Activated CD4-positive, alpha-beta memory T cell treated with anti-CD3 and anti-CD28 coated beads, Interleukin-2, amount 10 ng/mL, durations not matched to agents 7 days and 5 days (primary cell): Measurements from ENCODE around the gene GANAB. TPM values are rescaled to one million over a fixed set of nuclear protein-coding genes. Genes with fewer than 3 reads are reported as not detected.
"Not testable (repeated sequence)": the region's sequence is repeated elsewhere in the genome, so short reads cannot be mapped to it uniquely, and the experiment has no call there.

Experiments used
- CTCF ChIA-PET: fragments of 350-600 bp; sonication (Branson Sonifier 250); formaldehyde crosslinking; loops from one replicate; lab custom pipeline; 2021; ENCODE audit warnings: antibody characterized with exemption, inconsistent platforms; lab: Charles Lee
- POLR2A ChIA-PET: fragments of 350-600 bp; sonication (Branson Sonifier 250); formaldehyde crosslinking; loops from one replicate; lab custom pipeline; 2021; ENCODE audit warnings: antibody characterized with exemption; lab: Charles Lee
- DNase-seq: peaks from one replicate; pipeline ENCODE4 v3.0.0-alpha.2; 2020
- H3K27ac Mint-ChIP-seq: one replicate; pipeline ENCODE4 v1.8.0; 2021; ENCODE audit warnings: mild to moderate bottlenecking, mixed read lengths
- H3K27me3 Mint-ChIP-seq: one replicate; pipeline ENCODE4 v1.8.0; 2021; ENCODE audit warnings: mixed read lengths
- H3K36me3 Mint-ChIP-seq: one replicate; pipeline ENCODE4 v1.8.0; 2021; ENCODE audit warnings: low read depth, mixed read lengths
- H3K4me1 Mint-ChIP-seq: one replicate; pipeline ENCODE4 v1.8.0; 2021; ENCODE audit warnings: mixed read lengths
- H3K4me3 Mint-ChIP-seq: one replicate; pipeline ENCODE4 v1.8.0; 2021; ENCODE audit warnings: mild to moderate bottlenecking, mixed read lengths
- H3K9me3 Mint-ChIP-seq: one replicate; pipeline ENCODE4 v1.8.0; 2021; ENCODE audit warnings: mixed read lengths
- total RNA-seq, 2 experiments: library from RNA; stranded (reverse); gene quantifications; one replicate each; pipeline ENCODE4 v1.2.3, GENCODE V29; 2021

The GANAB gene
- 100 to 1,000 TPM; 278 to 284 TPM for total RNA-seq

- Mint-ChIP-seq H3K27me3 (no peaks in the 10 kb centered on the region), H3K4me3 (peak within 1 kb of the TSS; percentile 99), H3K9me3 (no peaks in the 10 kb centered on the region), H3K4me1 (peaks cover 47% of the 10 kb centered on the region), H3K36me3 (peaks cover 38% of the 10 kb centered on the region), H3K27ac (peak within 1 kb of the TSS; percentile 94)
- peak; percentile 99 for DNase-seq
- POLR2A ChIA-PET = interaction anchor here (0.6 to 12.3 kb wide), 30 partner anchors 9 to 245 kb away, joined by 3 to 192 read pairs (median 5); partner anchors contain the start of genes B3GAT3, BSCL2, C11orf98 and CSKMT
- CTCF ChIA-PET = interaction anchor here (0.6 to 2.9 kb wide), 5 partner anchors 48 to 206 kb away, joined by 4 to 9 read pairs (median 5); partner anchors contain the start of gene TUT1
Observed at GRCh38 chr11:62645946-62646824, at the start of gene GANAB. GANAB (minus strand) TSS chr11:62646613; CDS start chr11:62646599, 14 bp downstream.

GRCh38 chr11:62694455-62695167, 48.2 kb upstream of the GANAB start:
- ChIA-PET POLR2A (interaction anchor here (0.6 to 3.4 kb wide), 8 partner anchors 14 to 187 kb away, joined by 3 to 15 read pairs (median 6); partner anchors contain the start of genes C11orf98, CSKMT, INTS5 and LBHD1), CTCF (interaction anchor here (0.6 to 3.7 kb wide), 37 partner anchors 8 to 699 kb away, joined by 3 to 32 read pairs (median 6); partner anchors contain the start of genes B3GAT3, C11orf98, CSKMT and GANAB)
- H3K4me3 Mint-ChIP-seq = no peak overlapping the region
- H3K27me3 Mint-ChIP-seq = no peaks in the 10 kb centered on the region
- peak; percentile 79 for DNase-seq
- peaks cover 7% of the 10 kb centered on the region for H3K4me1 Mint-ChIP-seq
- H3K36me3 Mint-ChIP-seq = peaks cover 33% of the 10 kb centered on the region
- no peaks in the 10 kb centered on the region for H3K9me3 Mint-ChIP-seq
- no peak overlapping the region for H3K27ac Mint-ChIP-seq

GRCh38 chr11:62693624-62694023, 47.2 kb upstream of the GANAB start:
- POLR2A ChIA-PET = interaction anchor here (1.0 to 3.4 kb wide), 8 partner anchors 14 to 146 kb away, joined by 3 to 15 read pairs (median 6); partner anchors contain the start of genes C11orf98, CSKMT, INTS5 and LBHD1
- CTCF ChIA-PET = interaction anchor here (0.7 to 3.7 kb wide), 22 partner anchors 9 to 312 kb away, joined by 3 to 32 read pairs (median 6); partner anchors contain the start of genes B3GAT3, C11orf98, CSKMT and GANAB
- H3K9me3 Mint-ChIP-seq, H3K27ac Mint-ChIP-seq, H3K4me1 Mint-ChIP-seq, H3K4me3 Mint-ChIP-seq, H3K27me3 Mint-ChIP-seq, DNase-seq: not testable (repeated sequence)
- H3K36me3 Mint-ChIP-seq = peaks cover 33% of the 10 kb centered on the region

- H3K27me3 Mint-ChIP-seq = peaks cover 4% of the 10 kb centered on the region
- H3K9me3 Mint-ChIP-seq = no peaks in the 10 kb centered on the region
- ChIA-PET POLR2A (interaction anchor here (0.9 to 1.5 kb wide), 7 partner anchors 9 to 116 kb away, joined by 3 to 6 read pairs (median 4); partner anchors contain the start of genes C11orf98, CSKMT, EEF1G and HNRNPUL2), CTCF (interaction anchor here (0.6 to 1.9 kb wide), 3 partner anchors 9 to 265 kb away, joined by 3 to 10 read pairs (median 4); no protein-coding TSS in a partner anchor)
- no peak for DNase-seq
- H3K36me3 Mint-ChIP-seq = peaks cover 29% of the 10 kb centered on the region
- no peak within 1 kb of the TSS for H3K4me3 Mint-ChIP-seq
- no peak within 1 kb of the TSS for H3K27ac Mint-ChIP-seq
- peaks cover 3% of the 10 kb centered on the region for H3K4me1 Mint-ChIP-seq
Observed at GRCh38 chr11:62689421-62690183, 43.2 kb upstream of the GANAB start, which contains the start of gene LRRN4CL. LRRN4CL (minus strand) TSS chr11:62689530; CDS start chr11:62688508, 1,022 bp downstream.

GRCh38 chr11:62688491-62688890, 42.1 kb upstream of the GANAB start:
- Mint-ChIP-seq H3K9me3 (no peaks in the 10 kb centered on the region), H3K36me3 (peaks cover 25% of the 10 kb centered on the region), H3K4me3 (no peak overlapping the region), H3K27ac (no peak overlapping the region), H3K4me1 (no peaks in the 10 kb centered on the region), H3K27me3 (peaks cover 4% of the 10 kb centered on the region)
- ChIA-PET CTCF (interaction anchor here (0.6 to 1.7 kb wide), 2 partner anchors 177 to 263 kb away, joined by 4 read pairs; no protein-coding TSS in a partner anchor), POLR2A (interaction anchor here (0.9 kb wide), 1 partner anchor 65 kb away, joined by 3 read pairs; the partner anchor contains the start of gene ZBTB3)
- no peak for DNase-seq

GRCh38 chr11:62687508-62688396, 41.3 kb upstream of the GANAB start:
- Mint-ChIP-seq H3K9me3 (no peaks in the 10 kb centered on the region), H3K36me3 (peaks cover 22% of the 10 kb centered on the region), H3K27me3 (peaks cover 4% of the 10 kb centered on the region), H3K4me1 (no peaks in the 10 kb centered on the region), H3K4me3 (no peak overlapping the region), H3K27ac (no peak overlapping the region)
- DNase-seq = no peak
- ChIA-PET CTCF (no interaction called here), POLR2A (no interaction called here)

GRCh38 chr11:62682518-62682917, 36.1 kb upstream of the GANAB start:
- DNase-seq = no peak
- ChIA-PET CTCF (no interaction called here), POLR2A (interaction anchor here (1.6 to 3.1 kb wide), 2 partner anchors 9 to 10 kb away, joined by 6 to 30 read pairs; partner anchors contain the start of genes LBHD1 and UQCC3)
- Mint-ChIP-seq H3K4me1 (peaks cover 23% of the 10 kb centered on the region), H3K27ac (no peak overlapping the region), H3K27me3 (no peaks in the 10 kb centered on the region), H3K36me3 (peaks cover 12% of the 10 kb centered on the region), H3K9me3 (no peaks in the 10 kb centered on the region), H3K4me3 (no peak overlapping the region)

- peak overlapping the region; percentile 69 for H3K27ac Mint-ChIP-seq
- H3K27me3 Mint-ChIP-seq = no peaks in the 10 kb centered on the region
- H3K4me1 Mint-ChIP-seq = peaks cover 37% of the 10 kb centered on the region
- H3K36me3 Mint-ChIP-seq = peaks cover 23% of the 10 kb centered on the region
- no peaks in the 10 kb centered on the region for H3K9me3 Mint-ChIP-seq
- H3K4me3 Mint-ChIP-seq = peak overlapping the region; percentile 58
- ChIA-PET POLR2A (interaction anchor here (0.5 to 6.6 kb wide), 18 partner anchors 9 to 1451 kb away, joined by 3 to 105 read pairs (median 4); partner anchors contain the start of genes B3GAT3, C11orf98, CSKMT and HNRNPUL2), CTCF (interaction anchor here (0.5 to 3.6 kb wide), 26 partner anchors 9 to 298 kb away, joined by 3 to 32 read pairs (median 4); partner anchors contain the start of genes C11orf98, CSKMT, EEF1G and LBHD1)
- peak; percentile 51 for DNase-seq
Observed at GRCh38 chr11:62680825-62681240, 34.4 kb upstream of the GANAB start.

GRCh38 chr11:62678770-62679696, 32.6 kb upstream of the GANAB start, which contains the start of gene UBXN1:
UBXN1 (minus strand) TSS chr11:62679073; CDS start chr11:62678923, 150 bp downstream.
- POLR2A ChIA-PET = interaction anchor here (0.8 to 6.6 kb wide), 18 partner anchors 7 to 203 kb away, joined by 3 to 105 read pairs (median 5); partner anchors contain the start of genes BSCL2, C11orf98, CSKMT and EEF1G
- H3K36me3 Mint-ChIP-seq = peaks cover 30% of the 10 kb centered on the region

More at GRCh38 chr11:62678770-62679696, 32.6 kb upstream of the GANAB start, which contains the start of gene UBXN1:
- CTCF ChIA-PET = interaction anchor here (0.5 to 3.6 kb wide), 5 partner anchors 7 to 51 kb away, joined by 3 to 32 read pairs (median 3); partner anchors contain the start of genes HNRNPUL2, LBHD1 and UQCC3
- H3K27ac Mint-ChIP-seq = peak within 1 kb of the TSS; percentile 78
- H3K27me3 Mint-ChIP-seq = no peaks in the 10 kb centered on the region
- H3K9me3 Mint-ChIP-seq = no peaks in the 10 kb centered on the region
- DNase-seq = peak; percentile 87
- peak within 1 kb of the TSS; percentile 88 for H3K4me3 Mint-ChIP-seq
- H3K4me1 Mint-ChIP-seq = peaks cover 40% of the 10 kb centered on the region
